Spleen (tissue), 7 donors: ENCODE results near the gene PKNOX1.

Source experiments
- CTCF ChIP-seq, 11 experiments: fragments of 200-600 bp in 7 of 11; fragments of 450-650 bp in 4 of 11; sonication (generic) in 4 of 11; IDR thresholded peaks in 8 of 11; conservative IDR thresholded peaks in 3 of 11; 1 replicate in 7 of 11; 2 replicates in 4 of 11; pipeline versions ENCODE4 v1.4.0 to v1.8.0; 2016 to 2021; ENCODE audit warnings: antibody characterized with exemption in 11 of 11, inconsistent platforms in 4 of 11, mild to moderate bottlenecking in 1 of 11
- POLR2A ChIP-seq, 3 donors: fragments of 450-650 bp; IDR thresholded peaks; one replicate each; pipeline ENCODE4 v1.5.1; 2017; ENCODE audit warnings: antibody characterized with exemption in 3 of 3, mild to moderate bottlenecking in 1 of 3
- POLR2AphosphoS5 ChIP-seq, 3 donors: sonication (generic); formaldehyde crosslinking; IDR thresholded peaks; one replicate each; pipeline ENCODE4 v1.5.1; 2017; ENCODE audit warnings: antibody characterized with exemption in 3 of 3
- donor health status: DM: no; HTN: no; CAD: no; lungs with moderate emphysema.
- donor health status: DM: no; HTN: no; CAD: no.
- donor health status: DM: no; HTN: no; CAD: no.

GRCh38 chr21:42983869-42984268 lies 9.5 kb downstream of the PKNOX1 start:
- TF ChIP-seq CTCF (IDR thresholded peaks at IDR 0.05 in 8 of 11, conservative IDR thresholded peaks at IDR 0.05 in 3 of 11): no peak
- TF ChIP-seq POLR2AphosphoS5 (IDR thresholded peaks at IDR 0.05): no peak
- no peak for TF ChIP-seq POLR2A (IDR thresholded peaks at IDR 0.05)
